GM12873 (cell line): ENCODE data around the gene KIF6.

Experiments
- CTCF ChIP-seq: IDR thresholded peaks from 2 replicates; pipeline ENCODE4 v1.5.1; 2012; ENCODE audit warnings: low read depth, mild to moderate bottlenecking, moderate library complexity, low read length, control low read depth; ENCODE audit not compliant: insufficient read depth; ENCODE audit errors: missing control alignments

Gene KIF6

GRCh38 chr6:39415482-39415881 is 309.7 kb downstream of the KIF6 start:
- no peak for TF ChIP-seq CTCF

GRCh38 chr6:39411465-39411864 is 313.7 kb downstream of the KIF6 start:
- TF ChIP-seq CTCF: no peak

GRCh38 chr6:39411001-39411400 is 314.2 kb downstream of the KIF6 start:
- TF ChIP-seq CTCF: no peak

- TF ChIP-seq CTCF: no peak
Measured at GRCh38 chr6:39409889-39410288, 315.3 kb downstream of the KIF6 start.

GRCh38 chr6:39407446-39407993 is 317.7 kb downstream of the KIF6 start:
- no peak for TF ChIP-seq CTCF

GRCh38 chr6:39404312-39404711 is 320.9 kb downstream of the KIF6 start:
- no peak for TF ChIP-seq CTCF

- TF ChIP-seq CTCF: no peak
Measured at GRCh38 chr6:39403304-39403703, 321.9 kb downstream of the KIF6 start.
